Umbilical cord (tissue), 2 donors: ENCODE results near the gene ANKRD40. TPM values are rescaled to one million over a fixed set of nuclear protein-coding genes. Genes with fewer than 3 reads are reported as not detected.

Source experiments
- DNase-seq: peaks from one replicate; pipeline ENCODE4 v3.0.0-alpha.2; 2015; ENCODE audit warnings: low spot score
- total RNA-seq: library from RNA; depleted of rRNA; stranded (reverse); fragments of >200 nt; gene quantifications from one replicate; pipeline ENCODE4 v1.2.3, GENCODE V29; 2014; ENCODE audit warnings: low replicate concordance; ENCODE audit not compliant: insufficient read depth

The ANKRD40 gene
- total RNA-seq, 1 donor from 2014 or later, result 30.1 TPM

GRCh38 chr17:50668838-50669581 lies 38.7 kb downstream of the ANKRD40 start:
- no peak for DNase-seq

GRCh38 chr17:50668025-50668837 lies 39.5 kb downstream of the ANKRD40 start:
- DNase-seq, result no peak

GRCh38 chr17:50667259-50668024 lies 40.3 kb downstream of the ANKRD40 start:
- DNase-seq, result no peak

GRCh38 chr17:50666316-50666715 lies 41.4 kb downstream of the ANKRD40 start:
- DNase-seq, result no peak

GRCh38 chr17:50665838-50666237 lies 41.9 kb downstream of the ANKRD40 start:
- DNase-seq, result no peak

GRCh38 chr17:50664788-50665458 lies 42.8 kb downstream of the ANKRD40 start:
- no peak for DNase-seq

GRCh38 chr17:50663812-50664374 lies 43.8 kb downstream of the ANKRD40 start:
- DNase-seq, result no peak

GRCh38 chr17:50662632-50663225 lies 45.0 kb downstream of the ANKRD40 start:
- DNase-seq, result no peak

GRCh38 chr17:50661795-50662391 lies 45.8 kb downstream of the ANKRD40 start:
- DNase-seq, result peak; percentile 63

- DNase-seq, result no peak
Observed at GRCh38 chr17:50661348-50661747, 46.4 kb downstream of the ANKRD40 start.

GRCh38 chr17:50660887-50661345 lies 46.8 kb downstream of the ANKRD40 start:
- no peak for DNase-seq

- peak; percentile 44 for DNase-seq
Observed at GRCh38 chr17:50660042-50660886, 47.5 kb downstream of the ANKRD40 start.

- no peak for DNase-seq
Observed at GRCh38 chr17:50659179-50659578, 48.5 kb downstream of the ANKRD40 start.

- no peak for DNase-seq
Observed at GRCh38 chr17:50658616-50659015, 49.1 kb downstream of the ANKRD40 start.

GRCh38 chr17:50657627-50658026 lies 50.1 kb downstream of the ANKRD40 start:
- no peak for DNase-seq

GRCh38 chr17:50657054-50657453 lies 50.7 kb downstream of the ANKRD40 start:
- DNase-seq, result no peak

GRCh38 chr17:50656509-50656908 lies 51.2 kb downstream of the ANKRD40 start:
- DNase-seq, result no peak

- DNase-seq, result no peak
Observed at GRCh38 chr17:50653738-50654137, 54.0 kb downstream of the ANKRD40 start.

GRCh38 chr17:50651661-50652060 lies 56.1 kb downstream of the ANKRD40 start:
- DNase-seq, result no peak
